Activated naive CD4-positive, alpha-beta T cell treated with anti-CD3 and anti-CD28 coated beads, Interleukin-2, amount 50 U/mL, for 72 hours (primary cell): ENCODE results near the gene NUDT16. TPM values are rescaled to one million over a fixed set of nuclear protein-coding genes. Genes with fewer than 3 reads are reported as not detected.
"Not testable (repeated sequence)": the region's sequence is repeated elsewhere in the genome, so short reads cannot be mapped to it uniquely, and the experiment has no call there.

ENCODE experiments used
- ATAC-seq, 2 donors: fragments of 150-1000 bp; cut with Tn5 transposase; 2 replicates each; pipeline ENCODE4 v1.10.0; 2021; ENCODE audit warnings: mild to moderate bottlenecking in 2 of 2, moderate library complexity in 2 of 2
- DNase-seq, 2 donors: peaks; one replicate each; pipeline ENCODE4 v3.0.0; 2021 to 2022; ENCODE audit warnings: low spot score in 2 of 2
- H3K27ac Mint-ChIP-seq, 2 donors: one replicate each; pipeline ENCODE4 v1.8.0; 2022; ENCODE audit warnings: mild to moderate bottlenecking in 2 of 2, mixed read lengths in 2 of 2
- H3K36me3 Mint-ChIP-seq, 2 donors: one replicate each; pipeline ENCODE4 v1.8.0; 2022; ENCODE audit warnings: mixed read lengths in 2 of 2
- H3K9me3 Mint-ChIP-seq, 2 donors: one replicate each; pipeline ENCODE4 v1.8.0; 2022; ENCODE audit warnings: mixed read lengths in 2 of 2
- total RNA-seq, 2 donors: library from RNA; stranded (reverse); gene quantifications; one replicate each; pipeline ENCODE4 v1.2.3, GENCODE V29; 2022

Gene NUDT16
- total RNA-seq, 2 donors from 2014 or later, result 5.8 to 10.8 TPM

GRCh38 chr3:131370935-131371687, 10.5 kb upstream of the NUDT16 start:
- Mint-ChIP-seq H3K9me3 (peaks cover 0 to 5% of the 10 kb centered on the region in 2 donors), H3K27ac (peak overlapping the region; percentile 44 to 69), H3K36me3 (no peaks in the 10 kb centered on the region)
- ATAC-seq, result no peak
- DNase-seq, result no peak

- ATAC-seq, result no peak
- peaks cover 0 to 5% of the 10 kb centered on the region in 2 donors for H3K9me3 Mint-ChIP-seq
- no peaks in the 10 kb centered on the region for H3K36me3 Mint-ChIP-seq
- no peak for DNase-seq
- peak overlapping the region; percentile 44 to 69 for H3K27ac Mint-ChIP-seq
Measured at GRCh38 chr3:131371688-131372066, 9.9 kb upstream of the NUDT16 start.

DNA sequence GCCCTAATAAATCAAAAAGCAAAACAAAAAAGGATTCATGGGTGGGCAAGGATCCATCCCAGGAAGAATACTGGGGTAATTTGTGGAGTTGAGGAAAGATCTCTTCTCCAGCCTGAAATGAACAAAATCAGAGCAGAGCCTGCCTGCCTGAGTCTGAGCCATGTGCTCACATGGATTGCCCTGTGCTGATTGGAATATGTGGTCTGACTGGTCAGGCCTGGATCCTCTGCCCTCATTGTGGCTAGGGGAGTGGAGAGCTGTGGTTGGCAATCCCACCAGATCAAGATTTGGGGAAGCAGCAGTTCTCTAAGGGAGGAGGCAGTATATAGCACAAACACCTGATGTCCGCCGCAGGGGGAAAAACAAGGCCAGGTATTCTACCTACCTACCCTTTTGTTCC, 6.8 kb upstream of the NUDT16 start:
- Mint-ChIP-seq H3K36me3 (no peaks in the 10 kb centered on the region), H3K27ac (no peak overlapping the region), H3K9me3 (no peaks in the 10 kb centered on the region)
- no peak for DNase-seq
- ATAC-seq, result no peak

DNA sequence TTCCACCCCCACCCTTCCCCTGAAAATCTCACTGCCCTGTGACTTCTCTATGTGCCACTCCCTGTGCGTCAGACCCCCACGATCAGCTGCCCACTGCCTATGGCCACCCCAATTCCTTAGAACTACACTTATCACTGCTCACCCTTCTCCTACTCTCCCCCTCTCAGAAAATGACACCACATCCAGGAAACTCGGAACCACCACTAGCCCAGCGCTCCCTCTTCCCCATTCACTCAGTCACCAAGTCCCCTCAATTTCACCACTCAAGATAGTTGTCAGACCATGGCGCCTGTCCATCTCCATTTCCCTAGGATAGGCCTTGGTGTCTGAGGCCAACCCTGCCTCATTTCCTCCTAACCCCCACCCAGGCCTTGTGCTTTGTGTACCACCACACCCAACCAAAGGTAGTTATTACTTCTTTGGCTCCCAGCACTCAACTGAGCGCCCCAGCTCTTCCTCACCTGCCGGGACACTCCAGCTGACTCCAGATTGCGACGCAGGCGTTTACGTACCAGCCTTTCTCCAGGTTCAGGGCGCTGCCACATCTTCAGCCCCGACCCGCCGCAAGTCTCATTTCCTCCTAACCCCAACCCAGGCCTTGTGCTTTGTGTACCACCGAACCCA, 641 bp upstream of the NUDT16 start:
- H3K9me3 Mint-ChIP-seq, DNase-seq, ATAC-seq: not testable (repeated sequence)
- peak overlapping the region; percentile 95 to 98 for H3K27ac Mint-ChIP-seq
- H3K36me3 Mint-ChIP-seq, result peaks cover 10 to 24% of the 10 kb centered on the region in 2 donors

GRCh38 chr3:131386429-131387165, 5.0 kb downstream of the NUDT16 start:
- H3K27ac Mint-ChIP-seq, result peak overlapping the region in 1 of 2 donors; percentile 24
- H3K9me3 Mint-ChIP-seq, result no peaks in the 10 kb centered on the region
- DNase-seq (no peak), ATAC-seq (peak in 1 of 2 donors; percentile 19)
- H3K36me3 Mint-ChIP-seq, result peaks cover 0 to 19% of the 10 kb centered on the region in 2 donors

DNA sequence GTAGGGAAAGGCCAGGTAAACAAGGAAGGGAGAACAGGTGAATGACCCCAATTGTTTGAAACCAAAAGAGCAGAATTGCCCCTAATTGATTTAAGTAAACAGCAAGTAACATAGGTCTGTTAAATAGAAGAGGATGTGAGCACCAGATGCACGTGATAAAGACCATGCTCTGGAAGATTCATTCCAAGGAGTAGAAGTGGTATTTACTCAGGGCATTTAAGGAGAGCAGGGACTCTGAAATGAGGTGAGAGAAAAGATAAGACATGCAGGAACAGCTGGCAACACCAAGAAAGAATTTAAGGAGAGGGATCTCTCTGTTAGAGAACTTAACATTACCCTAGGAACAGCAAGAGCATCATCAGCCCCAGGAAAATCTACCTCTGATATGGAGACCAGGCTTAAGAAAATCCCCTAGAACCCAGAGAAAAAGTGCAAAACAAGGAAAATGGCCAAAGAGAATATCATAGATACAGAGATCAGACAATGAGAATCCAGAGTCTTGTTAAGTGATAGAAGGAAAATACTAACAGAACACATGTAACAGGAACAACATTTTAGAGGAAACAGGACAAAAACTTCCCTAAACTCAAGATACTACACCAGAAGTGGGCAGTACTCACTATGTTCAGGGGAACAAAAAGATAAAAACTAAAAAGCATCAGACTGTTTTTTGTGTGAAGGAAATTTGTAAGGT, 6.4 kb downstream of the NUDT16 start:
- Mint-ChIP-seq H3K27ac (no peak overlapping the region), H3K9me3 (no peaks in the 10 kb centered on the region), H3K36me3 (peaks cover 0 to 11% of the 10 kb centered on the region in 2 donors)
- no peak for DNase-seq
- ATAC-seq, result no peak

DNA sequence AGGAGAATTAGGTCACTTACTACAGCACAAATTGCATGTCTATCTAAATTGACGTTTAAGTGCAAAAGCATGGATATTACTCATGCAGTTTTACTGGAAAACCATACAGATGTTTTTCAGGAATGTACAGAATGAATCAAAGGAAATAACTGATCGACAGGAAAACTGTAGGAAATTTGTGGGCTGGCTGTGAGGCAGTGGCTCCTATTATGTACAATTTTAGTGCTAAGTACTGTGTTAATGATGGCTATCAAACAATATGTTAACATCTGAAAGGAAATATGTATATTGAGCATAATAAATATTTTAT, 6.9 kb downstream of the NUDT16 start:
- peaks cover 0 to 11% of the 10 kb centered on the region in 2 donors for H3K36me3 Mint-ChIP-seq

DNA sequence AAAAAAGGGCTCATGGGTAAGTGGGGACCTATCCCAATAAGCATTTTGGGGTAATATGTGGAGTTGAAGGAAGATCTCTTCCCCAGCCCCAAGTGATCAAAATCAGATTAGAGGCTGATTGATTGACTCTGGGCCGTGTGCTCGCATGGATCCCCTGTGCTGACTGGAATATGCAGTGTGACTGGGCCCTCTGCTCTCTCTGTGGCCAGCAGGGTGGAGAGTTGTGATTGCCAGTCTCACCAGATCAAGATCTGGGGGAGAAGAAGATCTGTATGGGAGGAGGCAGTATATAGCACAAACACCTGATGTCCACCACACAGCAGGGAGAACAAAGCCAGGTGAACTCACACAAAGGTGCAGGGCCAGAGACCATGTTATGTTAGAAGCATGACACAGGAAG, 8.8 kb downstream of the NUDT16 start:
- H3K36me3 Mint-ChIP-seq, result peaks cover 0 to 5% of the 10 kb centered on the region in 2 donors
- ATAC-seq, result no peak
- no peak overlapping the region for H3K27ac Mint-ChIP-seq
- H3K9me3 Mint-ChIP-seq, result no peaks in the 10 kb centered on the region
- no peak for DNase-seq

More for the DNA sequence above, 6.9 kb downstream of the NUDT16 start:
- ATAC-seq (no peak), DNase-seq (no peak)
- no peaks in the 10 kb centered on the region for H3K9me3 Mint-ChIP-seq
- no peak overlapping the region for H3K27ac Mint-ChIP-seq

- H3K36me3 Mint-ChIP-seq, result no peaks in the 10 kb centered on the region
- H3K27ac Mint-ChIP-seq, result no peak overlapping the region
- ATAC-seq (no peak), DNase-seq (no peak)
- no peaks in the 10 kb centered on the region for H3K9me3 Mint-ChIP-seq
Measured at GRCh38 chr3:131393051-131393450, 11.5 kb downstream of the NUDT16 start.

- Mint-ChIP-seq H3K36me3 (no peaks in the 10 kb centered on the region), H3K9me3 (no peaks in the 10 kb centered on the region), H3K27ac (no peak overlapping the region)
- ATAC-seq (no peak), DNase-seq (no peak)
Measured at GRCh38 chr3:131393868-131394267, 12.3 kb downstream of the NUDT16 start.

GRCh38 chr3:131394400-131394799, 12.8 kb downstream of the NUDT16 start:
- ATAC-seq, result no peak
- Mint-ChIP-seq H3K27ac (no peak overlapping the region), H3K36me3 (no peaks in the 10 kb centered on the region), H3K9me3 (no peaks in the 10 kb centered on the region)
- DNase-seq, result no peak

GRCh38 chr3:131396170-131396569, 14.6 kb downstream of the NUDT16 start:
- no peak for ATAC-seq
- H3K36me3 Mint-ChIP-seq, result no peaks in the 10 kb centered on the region
- no peak for DNase-seq

DNA sequence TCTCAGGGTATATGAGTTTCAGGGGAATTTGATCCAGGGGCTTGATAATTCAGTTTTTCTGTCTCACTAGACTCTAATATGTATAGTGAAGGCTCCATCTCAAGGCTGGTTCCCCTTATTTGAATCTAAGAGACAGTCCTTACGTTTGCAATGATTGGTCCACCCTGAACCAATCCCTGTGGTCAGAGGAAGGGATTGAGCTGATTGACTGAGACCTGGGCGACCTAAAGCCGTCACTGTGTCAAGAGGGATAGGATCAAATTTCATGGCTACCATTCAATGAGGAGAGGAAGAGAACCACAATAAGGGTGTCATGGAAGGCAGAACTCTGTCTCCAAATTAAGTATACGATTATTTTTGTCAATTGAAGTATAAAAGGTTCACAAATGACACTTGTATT, 16.3 kb downstream of the NUDT16 start:
- Mint-ChIP-seq H3K27ac (no peak overlapping the region), H3K36me3 (no peaks in the 10 kb centered on the region), H3K9me3 (no peaks in the 10 kb centered on the region)
- no peak for DNase-seq
- no peak for ATAC-seq

More at GRCh38 chr3:131396170-131396569, 14.6 kb downstream of the NUDT16 start:
- Mint-ChIP-seq H3K27ac (no peak overlapping the region), H3K9me3 (no peaks in the 10 kb centered on the region)

GRCh38 chr3:131401978-131402377, 20.4 kb downstream of the NUDT16 start:
- Mint-ChIP-seq H3K9me3 (no peaks in the 10 kb centered on the region), H3K36me3 (peaks cover 5% of the 10 kb centered on the region in 2 donors), H3K27ac (no peak overlapping the region)
- no peak for DNase-seq
- no peak for ATAC-seq

DNA sequence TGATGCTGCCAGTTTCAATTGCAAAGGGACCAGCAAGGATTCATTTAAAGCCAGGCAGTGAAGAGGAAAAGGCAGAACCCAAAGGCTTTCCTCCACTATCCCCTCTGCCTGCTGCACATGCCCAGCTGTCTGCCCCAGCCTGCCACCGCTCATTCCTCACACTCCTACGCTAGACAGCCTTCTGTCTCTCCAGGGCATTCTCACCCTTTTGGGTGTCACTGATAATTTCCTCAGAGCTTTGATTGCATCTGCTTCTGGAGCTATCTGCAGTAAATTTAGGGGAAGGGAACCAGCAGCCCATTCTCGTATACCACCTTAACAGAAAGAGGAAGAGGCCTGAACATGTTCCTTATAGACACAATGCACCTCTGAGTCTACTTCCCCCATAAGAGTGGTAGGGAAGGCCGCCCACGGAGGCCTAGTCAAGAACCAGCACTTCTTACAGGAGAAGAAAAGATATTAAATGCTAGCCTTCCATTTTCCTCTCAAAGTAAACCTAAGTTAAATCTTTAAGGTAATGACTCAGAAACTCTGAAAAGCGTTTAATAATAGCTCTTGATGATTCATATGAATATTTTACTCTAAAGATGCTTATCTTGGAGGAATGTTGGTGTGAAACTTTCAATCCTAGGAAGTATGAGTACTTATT, 20.9 kb downstream of the NUDT16 start:
- ATAC-seq (no peak), DNase-seq (no peak)
- no peak overlapping the region for H3K27ac Mint-ChIP-seq
- peaks cover 5 to 7% of the 10 kb centered on the region in 2 donors for H3K36me3 Mint-ChIP-seq
- peaks cover 2% of the 10 kb centered on the region in 2 donors for H3K9me3 Mint-ChIP-seq

DNA sequence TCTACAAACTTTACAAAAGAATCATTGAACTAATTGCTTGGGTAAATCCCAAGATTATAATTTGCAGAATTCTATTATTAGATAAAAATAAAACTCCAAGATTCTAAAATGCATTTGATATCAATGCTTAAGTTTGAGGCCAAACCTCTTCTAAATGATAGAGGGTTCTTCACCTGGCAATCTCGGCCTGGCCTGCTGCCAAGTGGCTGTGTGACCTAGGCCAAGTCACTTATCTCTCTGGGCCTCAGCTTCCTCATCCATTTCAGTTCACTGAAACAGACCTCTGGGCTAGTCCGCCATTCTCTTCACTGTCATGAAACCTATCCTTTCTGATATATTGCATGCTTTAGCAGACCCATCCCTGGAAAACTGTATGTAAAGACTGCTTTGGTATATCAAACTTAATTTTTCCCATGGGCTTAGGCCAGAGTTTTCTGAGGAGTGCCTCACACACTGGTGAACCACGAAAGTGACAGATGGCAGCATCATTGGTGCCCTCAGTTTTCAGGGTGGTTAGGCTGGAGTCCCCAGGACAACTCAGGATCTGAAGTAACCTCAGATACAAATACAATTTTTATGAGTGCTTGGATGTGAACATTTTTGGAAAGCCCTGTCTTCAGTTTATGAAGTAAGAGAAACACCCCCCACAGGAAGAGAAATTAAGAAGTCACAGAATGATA, 21.8 kb downstream of the NUDT16 start:
- Mint-ChIP-seq H3K9me3 (peaks cover 5 to 6% of the 10 kb centered on the region in 2 donors), H3K36me3 (peaks cover 5 to 10% of the 10 kb centered on the region in 2 donors), H3K27ac (no peak overlapping the region)
- DNase-seq (no peak), ATAC-seq (no peak)
